H9 (cell line): ENCODE measurements around the gene CSRNP2. TPM values are rescaled to one million over a fixed set of nuclear protein-coding genes. Genes with fewer than 3 reads are reported as not detected.

ENCODE experiments used
- DNase-seq: peaks from one replicate; pipeline ENCODE4 v3.0.0-alpha.2; 2017
- H2AFZ ChIP-seq: one replicate; pipeline ENCODE4 v1.6.1; 2013; ENCODE audit warnings: mild to moderate bottlenecking, low read length, control low read depth, moderate library complexity
- H2AK5ac ChIP-seq: 2 replicates; pipeline ENCODE4 v1.6.1; 2013; ENCODE audit warnings: low read length, control low read depth, mixed read lengths; ENCODE audit not compliant: insufficient read length
- H2BK120ac ChIP-seq: one replicate; pipeline ENCODE4 v1.6.1; 2013; ENCODE audit warnings: low read depth, mild to moderate bottlenecking, low read length, control low read depth, inconsistent platforms; ENCODE audit not compliant: poor library complexity, severe bottlenecking
- H2BK12ac ChIP-seq: 2 replicates; pipeline ENCODE4 v1.6.1; 2013; ENCODE audit warnings: low read length, control low read depth, mixed read lengths, low read depth; ENCODE audit not compliant: insufficient read length
- H2BK15ac ChIP-seq: 2 replicates; pipeline ENCODE4 v1.6.1; 2013; ENCODE audit warnings: low read depth, low read length, control low read depth
- H2BK20ac ChIP-seq: one replicate; pipeline ENCODE4 v1.6.1; 2013; ENCODE audit warnings: low read depth, mild to moderate bottlenecking, low read length, control low read depth, inconsistent platforms; ENCODE audit not compliant: poor library complexity, severe bottlenecking
- H2BK5ac ChIP-seq: 2 replicates; pipeline ENCODE4 v1.6.1; 2013; ENCODE audit warnings: low read length, control low read depth, mixed read lengths; ENCODE audit not compliant: insufficient read length
- H3K14ac ChIP-seq: 2 replicates; pipeline ENCODE4 v1.6.1; 2013; ENCODE audit warnings: low read length, control low read depth; ENCODE audit not compliant: insufficient read depth
- H3K18ac ChIP-seq: 2 replicates; pipeline ENCODE4 v1.6.1; 2013; ENCODE audit warnings: low read depth, mild to moderate bottlenecking, mixed read lengths, low read length, control low read depth; ENCODE audit not compliant: insufficient read length
- H3K23ac ChIP-seq: 2 replicates; pipeline ENCODE4 v1.6.1; 2013; ENCODE audit warnings: low read length, control low read depth, mixed read lengths, low read depth; ENCODE audit not compliant: insufficient read length
- H3K23me2 ChIP-seq: 2 replicates; pipeline ENCODE4 v1.6.1; 2013; ENCODE audit warnings: low read depth, mild to moderate bottlenecking, mixed read lengths, low read length, control low read depth; ENCODE audit not compliant: insufficient read length, poor library complexity, severe bottlenecking
- H3K27ac ChIP-seq: 2 replicates; pipeline ENCODE4 v1.5.1; 2013; ENCODE audit warnings: low read length, control low read depth, mixed read lengths, low read depth; ENCODE audit not compliant: insufficient read length
- H3K27me3 ChIP-seq: 2 replicates; pipeline ENCODE4 v1.6.1; 2013; ENCODE audit warnings: low read length, control low read depth, inconsistent platforms; ENCODE audit not compliant: insufficient read depth
- H3K4ac ChIP-seq: 2 replicates; pipeline ENCODE4 v1.6.1; 2013; ENCODE audit warnings: low read depth, mild to moderate bottlenecking, control low read depth, inconsistent platforms, low read length, moderate library complexity
- H3K4me1 ChIP-seq: 2 replicates; pipeline ENCODE4 v1.6.1; 2013; ENCODE audit warnings: low read length, control low read depth, inconsistent platforms; ENCODE audit not compliant: insufficient read depth
- H3K4me2 ChIP-seq: 2 replicates; pipeline ENCODE4 v1.6.1; 2013; ENCODE audit warnings: low read length, control low read depth, mixed read lengths; ENCODE audit not compliant: insufficient read length, insufficient read depth
- H3K56ac ChIP-seq: 2 replicates; pipeline ENCODE4 v1.6.1; 2013; ENCODE audit warnings: low read depth, mild to moderate bottlenecking, mixed read lengths, low read length, control low read depth; ENCODE audit not compliant: insufficient read length
- H3K79me1 ChIP-seq: 2 replicates; pipeline ENCODE4 v1.6.1; 2013; ENCODE audit warnings: low read depth, mild to moderate bottlenecking, moderate library complexity, low read length, control low read depth, inconsistent platforms; ENCODE audit not compliant: insufficient read depth, poor library complexity, severe bottlenecking
- H3K79me2 ChIP-seq: 2 replicates; pipeline ENCODE4 v1.6.1; 2013; ENCODE audit warnings: low read length, control low read depth, inconsistent platforms; ENCODE audit not compliant: insufficient read depth
- H3K9ac ChIP-seq: 2 replicates; pipeline ENCODE4 v1.6.1; 2013; ENCODE audit warnings: low read length, control low read depth, mixed read lengths; ENCODE audit not compliant: insufficient read length; ENCODE audit errors: extremely low read depth
- H3K9me3 ChIP-seq: one replicate; pipeline ENCODE4 v1.6.1; 2013; ENCODE audit warnings: low read depth, low read length, inconsistent platforms; ENCODE audit not compliant: control insufficient read depth
- H3T11ph ChIP-seq: one replicate; pipeline ENCODE4 v1.6.1; 2013; ENCODE audit warnings: mild to moderate bottlenecking, low read length, control low read depth, inconsistent platforms
- H4K20me1 ChIP-seq: one replicate; pipeline ENCODE4 v1.6.1; 2013; ENCODE audit not compliant: control insufficient read depth, insufficient read length, insufficient read depth
- H4K5ac ChIP-seq: 2 replicates; pipeline ENCODE4 v1.6.1; 2013; ENCODE audit warnings: low read depth, mild to moderate bottlenecking, mixed read lengths, low read length, control low read depth; ENCODE audit not compliant: insufficient read length
- H4K8ac ChIP-seq: replicated peaks from 2 replicates; pipeline ENCODE4 v1.6.1; 2013; ENCODE audit warnings: low read length, control low read depth, mixed read lengths, low read depth; ENCODE audit not compliant: insufficient read length
- H4K91ac ChIP-seq: 2 replicates; pipeline ENCODE4 v1.6.1; 2013; ENCODE audit warnings: low read depth, mild to moderate bottlenecking, moderate library complexity, mixed read lengths, low read length, control low read depth; ENCODE audit not compliant: insufficient read length
- H3K27ac Mint-ChIP-seq, 3 experiments: 2 replicates in 2 of 3; 3 replicates in 1 of 3; pipeline ENCODE4 v1.8.0; 2020 to 2021; ENCODE audit warnings: mixed read lengths in 3 of 3, mild to moderate bottlenecking in 1 of 3, moderate library complexity in 1 of 3
- H3K27me3 Mint-ChIP-seq: 2 replicates; pipeline ENCODE4 v1.8.0; 2021; ENCODE audit warnings: low read depth, mild to moderate bottlenecking, moderate library complexity, mixed read lengths
- H3K36me3 Mint-ChIP-seq, 3 experiments: 2 replicates in 2 of 3; 3 replicates in 1 of 3; pipeline ENCODE4 v1.8.0; 2020 to 2021; ENCODE audit warnings: low read depth in 3 of 3, mixed read lengths in 3 of 3; ENCODE audit not compliant: insufficient read depth in 1 of 3
- H3K4me1 Mint-ChIP-seq, 2 experiments: 2 replicates each; pipeline ENCODE4 v1.8.0; 2020; ENCODE audit warnings: mixed read lengths in 2 of 2
- H3K4me3 Mint-ChIP-seq, 2 experiments: 2 replicates in 1 of 2; 3 replicates in 1 of 2; pipeline ENCODE4 v1.8.0; 2020 to 2021; ENCODE audit warnings: mild to moderate bottlenecking in 2 of 2, mixed read lengths in 2 of 2, moderate library complexity in 1 of 2
- H3K9me3 Mint-ChIP-seq, 2 experiments: 2 replicates in 1 of 2; 3 replicates in 1 of 2; pipeline ENCODE4 v1.8.0; 2020; ENCODE audit warnings: mild to moderate bottlenecking in 2 of 2, mixed read lengths in 2 of 2, moderate library complexity in 1 of 2
- CTCF ChIP-seq: fragments of 200-600 bp; sonication (generic); conservative IDR thresholded peaks from 3 replicates; pipeline ENCODE4 v1.8.0; 2021; ENCODE audit warnings: antibody characterized with exemption, mild to moderate bottlenecking
- whole genome bisulfite sequencing: extraction: QIAGEN DNeasy Blood & Tissue Kit; methylation state at CpG from one replicate; pipeline ENCODE4 v1.1.7; 2013; ENCODE audit warnings: missing lambda C conversion rate, low lambda C conversion rate, mixed read lengths; ENCODE audit not compliant: insufficient read length; ENCODE audit errors: extremely low coverage; 5-methylcytosine and 5-hydroxymethylcytosine counted together
- total RNA-seq: library from RNA; stranded (reverse); gene quantifications from 2 replicates; pipeline ENCODE4 v1.2.1, GENCODE V29; 2021

The CSRNP2 gene
- total RNA-seq, 1 experiment from 2014 or later: 38.6 TPM

GRCh38 chr12:51028813-51029150 lies 54.6 kb downstream of the CSRNP2 start:
- H3K79me1 ChIP-seq: no peaks in the 10 kb centered on the region
- no peak overlapping the region for H3K4ac ChIP-seq
- Mint-ChIP-seq H3K27me3 (peaks cover 4% of the 10 kb centered on the region), H3K27ac (no peak overlapping the region), H3K4me1 (peaks cover 37 to 38% of the 10 kb centered on the region in 2 experiments), H3K9me3 (no peaks in the 10 kb centered on the region), H3K4me3 (no peak overlapping the region), H3K36me3 (no peaks in the 10 kb centered on the region)
- no peak overlapping the region for H3K9ac ChIP-seq
- peaks cover 3% of the 10 kb centered on the region; the same call in 1 of the 2 replicates for H3K4me1 ChIP-seq
- H4K8ac ChIP-seq: no peak overlapping the region
- no peak overlapping the region for H3K27ac ChIP-seq
- no peaks in the 10 kb centered on the region for H3K9me3 ChIP-seq
- no CpG with 5 or more reads among the region's 5 CpGs for WGBS
- no peak overlapping the region for H4K91ac ChIP-seq
- TF ChIP-seq CTCF: no peak
- H4K20me1 ChIP-seq: no peaks in the 10 kb centered on the region
- no peak overlapping the region for H2BK15ac ChIP-seq
- H4K5ac ChIP-seq: no peak overlapping the region
- peaks cover 4% of the 10 kb centered on the region for H3K79me2 ChIP-seq
- H3K56ac ChIP-seq: no peak overlapping the region
- no peak overlapping the region for H2BK12ac ChIP-seq
- no peak overlapping the region for H3K4me2 ChIP-seq
- H2AK5ac ChIP-seq: no peak overlapping the region
- no peak overlapping the region for H3K18ac ChIP-seq
- no peak overlapping the region for H3K14ac ChIP-seq
- no peaks in the 10 kb centered on the region for H3K27me3 ChIP-seq
- H3K23ac ChIP-seq: no peak overlapping the region
- H3T11ph ChIP-seq: no peak overlapping the region
- H3K23me2 ChIP-seq: peaks cover 5% of the 10 kb centered on the region
- H2BK5ac ChIP-seq: no peak overlapping the region
- H2AFZ ChIP-seq: no peak overlapping the region
- DNase-seq: no peak
- H2BK120ac ChIP-seq: no peak overlapping the region
- H2BK20ac ChIP-seq: no peak overlapping the region
